ENCODE data around the gene MX1.

GRCh38 chr21:41377715-41378114 lies 48.3 kb upstream of the MX1 start:
- no peak for TF ChIP-seq CTCF (IDR thresholded peaks at IDR 0.05)
- TF ChIP-seq POLR2A (IDR thresholded peaks at IDR 0.05), result no peak
